Measurements from ENCODE around the gene NOVA2. TPM values are rescaled to one million over a fixed set of nuclear protein-coding genes. Genes with fewer than 3 reads are reported as not detected.

Gene NOVA2
- polyA plus RNA-seq, 1 of the 3 experiments (the other 2 are of a cell fraction), result 1.9 TPM

DNA sequence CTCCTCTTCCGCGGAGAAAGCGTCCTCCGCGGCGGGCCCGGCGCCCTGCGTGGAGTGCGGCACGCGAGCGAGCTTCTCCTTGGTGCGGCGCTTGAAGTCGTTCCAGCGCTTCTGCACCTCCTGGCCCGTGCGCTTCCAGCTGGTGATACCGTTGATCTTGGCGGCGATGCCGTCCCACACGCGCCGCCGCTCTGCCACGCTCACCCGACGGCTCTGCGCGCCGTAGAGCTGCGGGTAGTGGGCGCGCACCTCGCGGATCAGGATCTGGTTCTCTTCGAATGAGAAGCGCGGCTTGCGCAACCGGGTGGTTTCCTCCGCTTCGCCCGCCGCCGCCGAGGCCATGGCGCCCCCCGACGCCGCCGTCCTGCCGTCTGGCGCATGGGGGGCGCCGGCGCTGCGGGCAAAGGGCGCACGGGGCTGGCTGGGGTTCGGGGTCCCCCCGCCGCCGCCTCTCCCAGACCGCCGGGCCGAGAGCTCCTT lies 72.2 kb downstream of the NOVA2 start:
- POLR2A ChIA-PET, result interaction anchor here (1.1 to 3.2 kb wide), 3 partner anchors 10 to 53 kb away, joined by 3 to 19 read pairs (median 6); partner anchors contain the start of gene IRF2BP1
- CTCF ChIA-PET, result interaction anchor here (1.0 to 3.7 kb wide), 7 partner anchors 9 to 127 kb away, joined by 3 to 15 read pairs (median 7); partner anchors contain the start of genes FOXA3, IRF2BP1 and SYMPK
- H3K27ac ChIP-seq (ENCODE audit: low read depth in 2 of 2, low read length in 1 of 2), result no peak overlapping the region
- H2AFZ ChIP-seq (ENCODE audit: low read depth), result no peak overlapping the region
- H3K27me3 ChIP-seq (ENCODE audit: insufficient read depth), result no peaks in the 10 kb centered on the region
- H3K9me3 ChIP-seq, result no peaks in the 10 kb centered on the region
- TF ChIP-seq, protein P1, sequence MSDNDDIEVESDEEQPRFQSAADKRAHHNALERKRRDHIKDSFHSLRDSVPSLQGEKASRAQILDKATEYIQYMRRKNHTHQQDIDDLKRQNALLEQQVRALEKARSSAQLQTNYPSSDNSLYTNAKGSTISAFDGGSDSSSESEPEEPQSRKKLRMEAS (IDR thresholded peaks at IDR 0.05; ENCODE audit: low read depth), result peak; percentile 22; the same call in 1 of the 2 replicates
- TF ChIP-seq GABPA (IDR thresholded peaks at IDR 0.05; ENCODE audit: low read depth), result no peak
- peaks cover 5% of the 10 kb centered on the region; the same call in 1 of the 2 replicates for H3K79me2 ChIP-seq (ENCODE audit: insufficient read depth)
- peak; percentile 71 for DNase-seq
- H3F3A ChIP-seq (replicated peaks; ENCODE audit: insufficient read depth), result peaks cover 13% of the 10 kb centered on the region
- 48% methylated on average over 35 of the region's 69 CpGs for WGBS (ENCODE audit: low lambda C conversion rate)
- H3K4me2 ChIP-seq, result peak overlapping the region; percentile 88
- peak overlapping the region; percentile 76; the same call in 1 of the 2 replicates for H3K9ac ChIP-seq
- no peaks in the 10 kb centered on the region for H4K20me1 ChIP-seq (ENCODE audit: insufficient read depth)
- H3K9me2 ChIP-seq, result no peaks in the 10 kb centered on the region
- peak overlapping the region; percentile 60 to 70 for H3K4me3 ChIP-seq (ENCODE audit: low read depth in 2 of 2, low read length in 1 of 2)
- H3K4me1 ChIP-seq (ENCODE audit: control insufficient read depth in 1 of 2, insufficient read depth in 2 of 2, low read depth in 1 of 2, low read length in 1 of 2), result peaks cover 0 to 8% of the 10 kb centered on the region in 2 experiments; a peak in 1 of 4 replicates
- peaks cover 3 to 20% of the 10 kb centered on the region in 2 experiments for H3K36me3 ChIP-seq (replicated peaks in 1 of 2; ENCODE audit: control insufficient read depth in 1 of 2, insufficient read depth in 2 of 2, low read length in 1 of 2)

DNA sequence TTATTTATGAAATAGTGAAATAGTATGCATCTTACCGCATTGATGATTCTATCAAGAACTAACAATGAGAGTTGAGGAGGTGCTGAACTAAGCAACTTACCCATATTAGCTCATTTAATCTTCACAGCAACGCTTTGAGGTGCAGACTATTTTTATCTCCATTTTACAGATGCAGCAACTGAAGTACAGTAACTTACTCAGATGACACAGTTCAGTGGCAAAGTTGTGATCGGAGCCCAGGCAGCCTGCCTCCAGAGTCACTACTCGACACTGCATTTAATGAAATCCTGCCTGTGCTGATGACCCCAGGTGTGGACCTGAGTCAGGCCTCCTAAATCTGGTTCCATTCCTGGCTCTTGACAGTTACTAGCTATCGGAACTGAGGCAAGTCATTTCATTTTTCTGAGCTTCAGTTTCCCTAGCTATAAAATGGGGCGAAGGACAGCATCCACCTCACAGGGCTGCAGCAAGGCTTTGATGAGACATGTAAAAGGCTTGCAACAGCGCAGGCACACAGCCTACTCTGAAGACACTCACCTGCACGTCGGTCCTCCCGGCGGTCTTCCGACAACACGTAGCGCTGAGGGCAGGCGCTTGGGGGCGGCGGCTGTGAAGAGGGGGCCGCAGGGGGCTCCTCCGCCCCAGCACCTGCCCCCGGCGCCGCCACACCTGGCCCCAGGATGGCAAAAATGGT lies 72.8 kb downstream of the NOVA2 start:
- Histone ChIP-seq H3K27ac (ENCODE audit: low read depth in 2 of 2, low read length in 1 of 2) (no peak overlapping the region), H3K4me3 (ENCODE audit: low read depth in 2 of 2, low read length in 1 of 2) (peak overlapping the region; percentile 60 to 70), H3K9me2 (no peaks in the 10 kb centered on the region), H3K4me1 (ENCODE audit: control insufficient read depth in 1 of 2, insufficient read depth in 2 of 2, low read depth in 1 of 2, low read length in 1 of 2) (peaks cover 0 to 8% of the 10 kb centered on the region in 2 experiments; a peak in 1 of 4 replicates), H3F3A (replicated peaks; ENCODE audit: insufficient read depth) (peaks cover 13% of the 10 kb centered on the region), H2AFZ (ENCODE audit: low read depth) (no peak overlapping the region), H3K27me3 (ENCODE audit: insufficient read depth) (no peaks in the 10 kb centered on the region), H4K20me1 (ENCODE audit: insufficient read depth) (no peaks in the 10 kb centered on the region), H3K9me3 (no peaks in the 10 kb centered on the region), H3K4me2 (peak overlapping the region; percentile 88), H3K79me2 (ENCODE audit: insufficient read depth) (peaks cover 5% of the 10 kb centered on the region; the same call in 1 of the 2 replicates), H3K36me3 (replicated peaks in 1 of 2; ENCODE audit: control insufficient read depth in 1 of 2, insufficient read depth in 2 of 2, low read length in 1 of 2) (peaks cover 3 to 20% of the 10 kb centered on the region in 2 experiments), H3K9ac (no peak overlapping the region)
- CTCF ChIA-PET, result interaction anchor here (0.7 to 3.7 kb wide), 5 partner anchors 18 to 131 kb away, joined by 3 to 15 read pairs (median 7); partner anchors contain the start of genes FOXA3 and SYMPK
- 92% methylated on average over 18 of the region's 22 CpGs for WGBS (ENCODE audit: low lambda C conversion rate)
- no peak for DNase-seq
- POLR2A ChIA-PET, result interaction anchor here (3.2 kb wide), 1 partner anchor 15 kb away, joined by 19 read pairs; the partner anchor contains the start of gene IRF2BP1
- TF ChIP-seq, protein P2, sequence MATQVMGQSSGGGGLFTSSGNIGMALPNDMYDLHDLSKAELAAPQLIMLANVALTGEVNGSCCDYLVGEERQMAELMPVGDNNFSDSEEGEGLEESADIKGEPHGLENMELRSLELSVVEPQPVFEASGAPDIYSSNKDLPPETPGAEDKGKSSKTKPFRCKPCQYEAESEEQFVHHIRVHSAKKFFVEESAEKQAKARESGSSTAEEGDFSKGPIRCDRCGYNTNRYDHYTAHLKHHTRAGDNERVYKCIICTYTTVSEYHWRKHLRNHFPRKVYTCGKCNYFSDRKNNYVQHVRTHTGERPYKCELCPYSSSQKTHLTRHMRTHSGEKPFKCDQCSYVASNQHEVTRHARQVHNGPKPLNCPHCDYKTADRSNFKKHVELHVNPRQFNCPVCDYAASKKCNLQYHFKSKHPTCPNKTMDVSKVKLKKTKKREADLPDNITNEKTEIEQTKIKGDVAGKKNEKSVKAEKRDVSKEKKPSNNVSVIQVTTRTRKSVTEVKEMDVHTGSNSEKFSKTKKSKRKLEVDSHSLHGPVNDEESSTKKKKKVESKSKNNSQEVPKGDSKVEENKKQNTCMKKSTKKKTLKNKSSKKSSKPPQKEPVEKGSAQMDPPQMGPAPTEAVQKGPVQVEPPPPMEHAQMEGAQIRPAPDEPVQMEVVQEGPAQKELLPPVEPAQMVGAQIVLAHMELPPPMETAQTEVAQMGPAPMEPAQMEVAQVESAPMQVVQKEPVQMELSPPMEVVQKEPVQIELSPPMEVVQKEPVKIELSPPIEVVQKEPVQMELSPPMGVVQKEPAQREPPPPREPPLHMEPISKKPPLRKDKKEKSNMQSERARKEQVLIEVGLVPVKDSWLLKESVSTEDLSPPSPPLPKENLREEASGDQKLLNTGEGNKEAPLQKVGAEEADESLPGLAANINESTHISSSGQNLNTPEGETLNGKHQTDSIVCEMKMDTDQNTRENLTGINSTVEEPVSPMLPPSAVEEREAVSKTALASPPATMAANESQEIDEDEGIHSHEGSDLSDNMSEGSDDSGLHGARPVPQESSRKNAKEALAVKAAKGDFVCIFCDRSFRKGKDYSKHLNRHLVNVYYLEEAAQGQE (IDR thresholded peaks at IDR 0.05; ENCODE audit: low read depth, low read length), result no peak
- TF ChIP-seq, protein P3, sequence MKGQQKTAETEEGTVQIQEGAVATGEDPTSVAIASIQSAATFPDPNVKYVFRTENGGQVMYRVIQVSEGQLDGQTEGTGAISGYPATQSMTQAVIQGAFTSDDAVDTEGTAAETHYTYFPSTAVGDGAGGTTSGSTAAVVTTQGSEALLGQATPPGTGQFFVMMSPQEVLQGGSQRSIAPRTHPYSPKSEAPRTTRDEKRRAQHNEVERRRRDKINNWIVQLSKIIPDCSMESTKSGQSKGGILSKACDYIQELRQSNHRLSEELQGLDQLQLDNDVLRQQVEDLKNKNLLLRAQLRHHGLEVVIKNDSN (IDR thresholded peaks at IDR 0.05; ENCODE audit: borderline replicate concordance, low read depth), result no peak
- TF ChIP-seq EP300 (IDR thresholded peaks at IDR 0.05; ENCODE audit: borderline replicate concordance in 1 of 2, low read depth in 1 of 2, low read length in 1 of 2) (no peak), NFIC (IDR thresholded peaks at IDR 0.05; ENCODE audit: borderline replicate concordance) (no peak), TEAD4 (IDR thresholded peaks at IDR 0.05; ENCODE audit: borderline replicate concordance, insufficient read depth) (no peak), ELF1 (IDR thresholded peaks at IDR 0.05) (no peak), MXI1 (IDR thresholded peaks at IDR 0.05; ENCODE audit: low read depth, low read length) (no peak), RCOR1 (IDR thresholded peaks at IDR 0.05; ENCODE audit: low read length) (no peak), SMC3 (IDR thresholded peaks at IDR 0.05; ENCODE audit: low read depth, low read length) (no peak), EZH2phosphoT487 (IDR thresholded peaks at IDR 0.05; ENCODE audit: borderline replicate concordance, low read depth) (no peak), TCF12 (IDR thresholded peaks at IDR 0.05) (no peak), JUND (IDR thresholded peaks at IDR 0.05) (no peak), MEF2A (IDR thresholded peaks at IDR 0.05; ENCODE audit: borderline replicate concordance, low read depth) (no peak), FOXJ3 (CRISPR knock-in tag; IDR thresholded peaks at IDR 0.05) (no peak)
- TF ChIP-seq, protein P4, sequence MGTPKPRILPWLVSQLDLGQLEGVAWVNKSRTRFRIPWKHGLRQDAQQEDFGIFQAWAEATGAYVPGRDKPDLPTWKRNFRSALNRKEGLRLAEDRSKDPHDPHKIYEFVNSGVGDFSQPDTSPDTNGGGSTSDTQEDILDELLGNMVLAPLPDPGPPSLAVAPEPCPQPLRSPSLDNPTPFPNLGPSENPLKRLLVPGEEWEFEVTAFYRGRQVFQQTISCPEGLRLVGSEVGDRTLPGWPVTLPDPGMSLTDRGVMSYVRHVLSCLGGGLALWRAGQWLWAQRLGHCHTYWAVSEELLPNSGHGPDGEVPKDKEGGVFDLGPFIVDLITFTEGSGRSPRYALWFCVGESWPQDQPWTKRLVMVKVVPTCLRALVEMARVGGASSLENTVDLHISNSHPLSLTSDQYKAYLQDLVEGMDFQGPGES (IDR thresholded peaks at IDR 0.05; ENCODE audit: low read depth, low read length), result no peak
- TF ChIP-seq, protein P5, sequence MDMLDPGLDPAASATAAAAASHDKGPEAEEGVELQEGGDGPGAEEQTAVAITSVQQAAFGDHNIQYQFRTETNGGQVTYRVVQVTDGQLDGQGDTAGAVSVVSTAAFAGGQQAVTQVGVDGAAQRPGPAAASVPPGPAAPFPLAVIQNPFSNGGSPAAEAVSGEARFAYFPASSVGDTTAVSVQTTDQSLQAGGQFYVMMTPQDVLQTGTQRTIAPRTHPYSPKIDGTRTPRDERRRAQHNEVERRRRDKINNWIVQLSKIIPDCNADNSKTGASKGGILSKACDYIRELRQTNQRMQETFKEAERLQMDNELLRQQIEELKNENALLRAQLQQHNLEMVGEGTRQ (IDR thresholded peaks at IDR 0.05; ENCODE audit: borderline replicate concordance, low read depth, low read length), result no peak
- TF ChIP-seq, protein P1 (IDR thresholded peaks at IDR 0.05; ENCODE audit: low read depth), result no peak
